Pancreas (tissue), 10 donors: ENCODE measurements around the gene PRMT3. TPM values are rescaled to one million over a fixed set of nuclear protein-coding genes. Genes with fewer than 3 reads are reported as not detected.

Experiments used
- ATAC-seq, 4 donors: fragments of 200-7000 bp; cut with Tn5 transposase; one replicate each; pipeline versions ENCODE4 v1.8.0 to v1.9.1; 2020; ENCODE audit warnings: mild to moderate bottlenecking in 4 of 4, moderate library complexity in 4 of 4
- DNase-seq, 6 donors: peaks; one replicate each; pipeline ENCODE4 v3.0.0-alpha.2; 2020
- FAIRE-seq: peaks from 2 replicates; lab custom pipeline; 2012; peaks lifted over from hg19 to GRCh38; lab: Jason Lieb, UNC
- H3K27ac ChIP-seq, 4 donors: fragments of 200-600 bp; sonication (generic); 1 replicate in 3 of 4; 2 replicates in 1 of 4; pipeline versions ENCODE4 v1.5.0 to v1.8.0; 2020
- H3K27me3 ChIP-seq, 4 donors: fragments of 200-600 bp; one replicate each; pipeline ENCODE4 v1.8.0; 2021
- H3K36me3 ChIP-seq, 3 donors: fragments of 200-600 bp; sonication (generic) in 1 of 3; one replicate each; pipeline versions ENCODE4 v1.5.0 to v1.8.0; 2020 to 2021
- H3K4me1 ChIP-seq, 3 donors: fragments of 200-600 bp; one replicate each; pipeline ENCODE4 v1.8.0; 2021
- H3K4me3 ChIP-seq, 4 donors: fragments of 200-600 bp; sonication (generic) in 2 of 4; one replicate each; pipeline versions ENCODE4 v1.5.0 to v1.8.0; 2020 to 2021
- H3K9me3 ChIP-seq, 4 donors: fragments of 200-600 bp; one replicate each; pipeline ENCODE4 v1.8.0; 2021
- WGBS, 2 donors: extraction: QIAGEN DNeasy Blood & Tissue Kit; methylation state at CpG; one replicate each; pipeline ENCODE4 v1.1.7; 2013; 5-methylcytosine and 5-hydroxymethylcytosine counted together
- intact Hi-C, 3 donors: fragments of 100-400 bp; cut with DNase I; formaldehyde crosslinking; loops; one replicate each; pipeline versions ENCODE4 v1.11.1 to v1.14.2; 2022
- polyA plus RNA-seq, 2 donors: library from polyadenylated mRNA; stranded (reverse); fragments of 200-250 nt; gene quantifications; one replicate each; pipeline ENCODE4 v1.2.3, GENCODE V29; 2013
- total RNA-seq, 6 donors: library from RNA; stranded (reverse); fragmentation: NEBNext Ultra II Directional in 4 of 6; extraction: Animal tissue kit (Norgen Biotek cat#: 25700) in 4 of 6; gene quantifications; one replicate each; pipeline versions ENCODE4 v1.2.1 to v1.2.4, GENCODE V29; 2021 to 2023
- TF ChIP-seq, protein P1 (sequence below), 4 donors: fragments of 200-600 bp; sonication (generic) in 3 of 4; IDR thresholded peaks; one replicate each; pipeline versions ENCODE4 v1.5.0 to v1.8.0; 2021; ENCODE audit warnings: antibody characterized with exemption in 4 of 4
- donor health status: healthy with polysubstance abuse.
- donor health status: DM: no; HTN: no; CAD: no; lungs with moderate emphysema.
- donor health status: DM: no; HTN: no; CAD: no.
- donor health status: control.
- donor health status: control.
- donor health status: Bipolar disorder and iron deficiency.
- donor health status: DM: yes; HTN: yes; CAD: no.
- donor health status: DM: no; HTN: no; CAD: no.
- donor health status: DM: no; HTN: no; CAD: no.
- donor health status: DM: yes; HTN: yes; CAD: no.

The PRMT3 gene
- total and polyA plus RNA-seq, 8 donors = 4.9 to 10.3 (median 5.9) TPM

DNA sequence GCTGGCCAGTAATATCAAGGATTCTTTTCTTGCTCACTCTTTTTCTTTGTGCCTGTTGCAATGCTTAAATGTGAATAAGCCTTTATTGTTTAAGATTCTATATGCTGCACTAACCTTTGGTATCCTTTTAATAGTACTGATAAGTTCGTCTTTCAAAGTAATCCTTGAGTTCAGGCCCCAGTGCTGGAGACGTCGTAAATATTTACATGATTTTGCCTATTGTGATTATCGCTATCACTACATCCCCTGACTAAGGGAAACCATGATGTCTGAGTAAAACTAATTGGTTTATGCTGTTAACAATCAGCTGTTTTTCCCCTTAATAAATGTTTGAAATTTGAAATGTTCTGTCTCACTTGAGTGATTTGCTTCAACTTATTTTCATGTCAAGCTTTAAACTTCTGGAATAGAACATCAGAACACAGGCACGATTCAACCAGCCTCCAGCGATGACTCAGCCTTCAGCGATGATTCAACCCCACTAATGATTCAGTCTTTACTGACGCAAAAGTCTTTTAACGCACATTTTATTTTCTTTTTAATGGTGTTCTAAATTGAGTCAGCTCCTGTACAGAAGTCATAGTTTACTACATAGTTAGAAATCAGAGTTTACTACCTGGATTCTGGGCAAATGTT lies 20.1 kb upstream of the PRMT3 start:
- WGBS, 2 donors = 77 to 86% methylated on average over 9 of the region's 9 CpGs

DNA sequence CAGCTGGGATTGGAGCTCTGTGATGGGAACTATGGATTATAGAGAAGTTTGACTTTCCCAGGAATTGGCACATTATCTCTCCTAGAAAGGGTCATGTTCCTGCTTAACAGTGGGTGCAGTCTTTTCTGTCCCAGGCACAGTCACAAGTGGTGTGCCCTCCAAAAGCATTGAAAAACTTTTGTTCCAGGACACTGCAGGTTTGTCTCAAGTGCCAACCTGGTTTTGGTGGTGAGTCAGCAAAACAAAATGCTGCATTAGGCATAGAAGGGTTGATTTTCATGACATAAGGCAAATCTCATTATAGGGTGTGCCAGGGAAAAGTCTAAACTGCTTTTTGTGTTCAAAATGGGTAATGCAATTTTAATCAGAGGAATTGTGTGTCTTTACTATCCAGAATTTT lies 19.1 kb upstream of the PRMT3 start:
- Histone ChIP-seq H3K9me3 (no peaks in the 10 kb centered on the region), H3K4me1 (no peaks in the 10 kb centered on the region), H3K27ac (no peak overlapping the region), H3K4me3 (no peak overlapping the region), H3K27me3 (no peaks in the 10 kb centered on the region), H3K36me3 (no peaks in the 10 kb centered on the region)
- TF ChIP-seq, protein P1, sequence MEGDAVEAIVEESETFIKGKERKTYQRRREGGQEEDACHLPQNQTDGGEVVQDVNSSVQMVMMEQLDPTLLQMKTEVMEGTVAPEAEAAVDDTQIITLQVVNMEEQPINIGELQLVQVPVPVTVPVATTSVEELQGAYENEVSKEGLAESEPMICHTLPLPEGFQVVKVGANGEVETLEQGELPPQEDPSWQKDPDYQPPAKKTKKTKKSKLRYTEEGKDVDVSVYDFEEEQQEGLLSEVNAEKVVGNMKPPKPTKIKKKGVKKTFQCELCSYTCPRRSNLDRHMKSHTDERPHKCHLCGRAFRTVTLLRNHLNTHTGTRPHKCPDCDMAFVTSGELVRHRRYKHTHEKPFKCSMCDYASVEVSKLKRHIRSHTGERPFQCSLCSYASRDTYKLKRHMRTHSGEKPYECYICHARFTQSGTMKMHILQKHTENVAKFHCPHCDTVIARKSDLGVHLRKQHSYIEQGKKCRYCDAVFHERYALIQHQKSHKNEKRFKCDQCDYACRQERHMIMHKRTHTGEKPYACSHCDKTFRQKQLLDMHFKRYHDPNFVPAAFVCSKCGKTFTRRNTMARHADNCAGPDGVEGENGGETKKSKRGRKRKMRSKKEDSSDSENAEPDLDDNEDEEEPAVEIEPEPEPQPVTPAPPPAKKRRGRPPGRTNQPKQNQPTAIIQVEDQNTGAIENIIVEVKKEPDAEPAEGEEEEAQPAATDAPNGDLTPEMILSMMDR (IDR thresholded peaks at IDR 0.05) = no peak
- no peak for FAIRE-seq
- no peak for DNase-seq
- intact Hi-C loops = no loop called here
- no peak for ATAC-seq

More for the DNA sequence above, 20.1 kb upstream of the PRMT3 start:
- H3K4me1 ChIP-seq = no peaks in the 10 kb centered on the region
- H3K27me3 ChIP-seq = no peaks in the 10 kb centered on the region
- TF ChIP-seq, protein P1 (IDR thresholded peaks at IDR 0.05) = no peak
- no peak overlapping the region for H3K27ac ChIP-seq
- no peak overlapping the region for H3K4me3 ChIP-seq
- DNase-seq = no peak
- intact Hi-C loops = no loop called here
- FAIRE-seq = no peak
- H3K36me3 ChIP-seq = no peaks in the 10 kb centered on the region
- peak in 1 of 4 donors; percentile 27 for ATAC-seq
- H3K9me3 ChIP-seq = no peaks in the 10 kb centered on the region

DNA sequence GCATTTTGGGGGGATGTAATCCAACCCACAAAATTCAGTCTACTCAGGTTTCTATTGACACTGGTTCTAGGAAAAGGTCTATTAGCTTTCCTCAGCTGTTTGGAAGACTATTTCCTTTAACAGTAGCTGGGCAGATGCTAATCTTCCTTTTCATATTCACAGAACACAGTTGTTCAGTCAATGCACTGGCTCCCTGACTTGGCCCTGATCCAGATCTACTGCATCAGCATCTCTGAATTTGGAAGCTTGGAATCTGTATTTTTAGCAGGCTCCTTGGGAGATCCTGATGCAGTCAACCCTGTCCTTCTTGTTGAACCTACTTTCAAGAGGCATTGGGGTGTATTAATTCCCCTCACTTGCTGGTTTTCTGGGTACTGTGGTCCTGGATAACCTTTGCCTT lies 17.7 kb upstream of the PRMT3 start:
- ATAC-seq = no peak
- Histone ChIP-seq H3K27ac (no peak overlapping the region), H3K4me1 (no peaks in the 10 kb centered on the region), H3K9me3 (no peaks in the 10 kb centered on the region), H3K4me3 (no peak overlapping the region), H3K27me3 (no peaks in the 10 kb centered on the region), H3K36me3 (no peaks in the 10 kb centered on the region)
- intact Hi-C loops = no loop called here
- no peak for DNase-seq
- TF ChIP-seq, protein P1 (IDR thresholded peaks at IDR 0.05) = no peak
- no peak for FAIRE-seq

DNA sequence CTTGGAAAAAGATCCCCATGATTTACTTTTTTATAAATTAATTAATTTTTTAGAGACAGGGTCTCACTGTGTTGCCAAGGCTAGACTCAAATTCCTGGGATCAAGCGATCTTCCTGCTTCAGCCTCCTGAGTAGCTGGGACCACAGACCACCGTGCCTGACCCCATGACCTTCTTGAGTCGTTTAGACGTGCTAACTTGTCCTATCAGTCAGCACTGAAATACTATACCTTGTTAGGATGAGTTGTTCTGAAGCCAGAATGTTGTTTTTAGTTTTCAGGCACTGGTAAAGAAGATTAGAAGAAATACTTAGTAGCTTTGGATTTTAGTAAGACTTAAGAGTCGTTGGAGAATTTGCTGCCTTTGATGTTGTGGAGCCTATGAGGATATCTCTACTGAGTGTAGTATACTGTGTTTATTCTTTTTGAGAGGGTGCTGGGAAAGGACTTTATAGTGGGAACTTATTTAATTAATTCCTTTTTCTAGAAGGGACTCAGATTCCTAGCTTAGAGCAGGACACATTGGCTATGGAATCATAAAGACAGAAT lies 15.4 kb upstream of the PRMT3 start:
- TF ChIP-seq, protein P1 (IDR thresholded peaks at IDR 0.05) = no peak
- no peaks in the 10 kb centered on the region for H3K9me3 ChIP-seq
- intact Hi-C loops = no loop called here

DNA sequence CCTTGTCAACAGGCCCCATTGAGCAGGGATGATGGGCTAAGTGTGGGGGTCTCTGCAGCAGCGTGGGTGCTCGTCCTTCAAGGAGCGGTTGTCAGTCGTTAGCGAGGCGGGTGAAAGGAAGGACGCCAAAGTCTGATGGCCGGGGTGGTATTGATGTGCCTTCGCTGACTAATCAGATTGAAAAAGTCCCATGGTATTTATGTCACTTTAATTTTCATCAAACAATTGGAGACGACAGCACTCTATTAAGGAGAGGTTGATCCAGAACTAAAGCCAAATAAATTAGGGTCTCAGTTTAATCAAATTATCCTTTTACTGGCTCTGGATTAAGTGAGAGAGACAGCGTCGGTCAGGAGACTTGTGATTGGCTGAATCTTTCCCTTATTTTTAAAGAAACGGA lies 14.4 kb upstream of the PRMT3 start:
- Histone ChIP-seq H3K4me1 (no peaks in the 10 kb centered on the region), H3K36me3 (peaks cover 0 to 6% (median 0%) of the 10 kb centered on the region in 3 donors), H3K4me3 (no peak overlapping the region), H3K9me3 (no peaks in the 10 kb centered on the region), H3K27ac (no peak overlapping the region), H3K27me3 (no peaks in the 10 kb centered on the region)
- no peak for ATAC-seq
- 92 to 93% methylated on average over 13 of the region's 13 CpGs for WGBS, 2 donors
- no peak for DNase-seq
- TF ChIP-seq, protein P1 (IDR thresholded peaks at IDR 0.05) = no peak
- intact Hi-C loops = no loop called here
- no peak for FAIRE-seq

More for the DNA sequence above, 15.4 kb upstream of the PRMT3 start:
- FAIRE-seq (no peak), ATAC-seq (no peak), DNase-seq (no peak)
- H3K36me3 ChIP-seq = peaks cover 0 to 6% (median 0%) of the 10 kb centered on the region in 3 donors
- H3K27me3 ChIP-seq = no peaks in the 10 kb centered on the region
- no peaks in the 10 kb centered on the region for H3K4me1 ChIP-seq
- WGBS, 2 donors = 73 to 75% methylated on average over 5 of the region's 5 CpGs
- no peak overlapping the region for H3K27ac ChIP-seq
- H3K4me3 ChIP-seq = no peak overlapping the region
